Measurements from ENCODE around the gene PRRG3.

- no peak for TF ChIP-seq CTCF (IDR thresholded peaks at IDR 0.05; ENCODE audit: insufficient read depth, low read depth, low read length)
- TF ChIP-seq EZH2 (IDR thresholded peaks at IDR 0.05; ENCODE audit: insufficient read depth, low read length), result no peak
These were observed 6.6 kb upstream of the PRRG3 start for GRCh38 chrX:151688695-151689094.
